Activated CD4-positive, alpha-beta T cell treated with anti-CD3 and anti-CD28 coated beads, Interleukin-2, Interleukin-4, amounts not matched to agents 100 ng/mL and 50 ng/mL, durations not matched to agents 16 hours and 8 hours (primary cell): Measurements from ENCODE around the gene UBE2Z.
"Not testable (repeated sequence)": the region's sequence is repeated elsewhere in the genome, so short reads cannot be mapped to it uniquely, and the experiment has no call there.

ENCODE experiments used
- DNase-seq: peaks from one replicate; pipeline ENCODE4 v3.0.0-alpha.2; 2020; ENCODE audit warnings: low spot score

Gene UBE2Z

GRCh38 chr17:48904428-48904827, 3.8 kb upstream of the UBE2Z start:
- DNase-seq: no peak

GRCh38 chr17:48905987-48906515, 2.2 kb upstream of the UBE2Z start:
- DNase-seq: no peak

DNA sequence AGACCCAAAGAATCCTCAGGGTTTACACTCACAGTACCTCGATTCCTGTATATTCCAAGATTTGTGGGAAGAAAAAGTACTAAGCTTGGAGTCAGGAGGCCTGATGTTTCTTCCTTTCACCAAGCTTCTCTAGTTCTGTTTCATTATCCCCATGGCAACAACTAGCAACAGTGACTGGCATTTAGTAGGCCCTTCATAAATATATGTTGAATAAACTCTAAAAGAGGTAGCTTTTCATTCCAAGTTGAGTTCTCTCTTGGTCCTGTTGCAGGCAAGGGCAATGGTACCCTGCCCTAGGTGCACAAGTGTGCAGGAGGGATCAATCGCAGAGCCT, 527 bp upstream of the UBE2Z start:
- no peak for DNase-seq

GRCh38 chr17:48908853-48909394, 717 bp downstream of the UBE2Z start:
- DNase-seq: peak; percentile 96

GRCh38 chr17:48909783-48910182, 1.6 kb downstream of the UBE2Z start:
- DNase-seq: peak; percentile 42

DNA sequence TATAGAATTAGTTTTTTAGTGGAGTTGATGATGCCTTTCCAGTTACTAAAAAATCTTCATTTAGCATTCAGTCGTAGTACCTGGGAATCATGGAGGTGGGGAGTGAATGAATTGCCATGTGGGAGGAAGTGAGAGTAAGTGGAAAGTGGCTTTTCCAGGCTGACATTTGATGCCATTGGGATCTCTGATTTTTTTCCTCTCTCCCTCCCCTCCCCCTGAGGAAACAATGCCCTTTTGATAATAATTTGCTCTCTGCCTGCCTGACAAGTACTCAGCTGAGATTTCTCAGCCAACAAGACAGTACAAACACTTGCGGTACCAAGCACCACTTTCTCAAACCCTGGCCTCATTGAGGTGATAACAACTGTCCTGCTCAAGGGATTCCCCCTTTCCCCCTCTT, 2.2 kb downstream of the UBE2Z start:
- no peak for DNase-seq

DNA sequence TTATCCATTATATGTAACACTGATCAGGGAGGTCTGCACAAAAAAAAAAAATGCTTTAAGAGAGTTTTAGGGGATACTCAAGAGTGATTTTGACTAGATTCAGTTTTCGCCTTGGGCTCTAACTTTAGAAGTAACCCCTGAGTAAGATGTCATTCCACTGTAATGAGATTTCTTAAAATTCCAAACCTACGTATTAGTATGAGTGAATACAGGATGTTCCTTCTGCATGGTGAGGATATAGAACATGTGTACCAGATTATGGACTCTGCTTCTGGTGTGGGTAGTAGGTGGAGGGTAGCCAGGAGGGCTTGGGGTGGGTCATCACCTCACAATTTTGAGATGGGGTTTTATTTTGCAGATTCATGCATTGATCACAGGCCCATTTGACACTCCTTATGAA, 4.3 kb downstream of the UBE2Z start:
- no peak for DNase-seq

DNA sequence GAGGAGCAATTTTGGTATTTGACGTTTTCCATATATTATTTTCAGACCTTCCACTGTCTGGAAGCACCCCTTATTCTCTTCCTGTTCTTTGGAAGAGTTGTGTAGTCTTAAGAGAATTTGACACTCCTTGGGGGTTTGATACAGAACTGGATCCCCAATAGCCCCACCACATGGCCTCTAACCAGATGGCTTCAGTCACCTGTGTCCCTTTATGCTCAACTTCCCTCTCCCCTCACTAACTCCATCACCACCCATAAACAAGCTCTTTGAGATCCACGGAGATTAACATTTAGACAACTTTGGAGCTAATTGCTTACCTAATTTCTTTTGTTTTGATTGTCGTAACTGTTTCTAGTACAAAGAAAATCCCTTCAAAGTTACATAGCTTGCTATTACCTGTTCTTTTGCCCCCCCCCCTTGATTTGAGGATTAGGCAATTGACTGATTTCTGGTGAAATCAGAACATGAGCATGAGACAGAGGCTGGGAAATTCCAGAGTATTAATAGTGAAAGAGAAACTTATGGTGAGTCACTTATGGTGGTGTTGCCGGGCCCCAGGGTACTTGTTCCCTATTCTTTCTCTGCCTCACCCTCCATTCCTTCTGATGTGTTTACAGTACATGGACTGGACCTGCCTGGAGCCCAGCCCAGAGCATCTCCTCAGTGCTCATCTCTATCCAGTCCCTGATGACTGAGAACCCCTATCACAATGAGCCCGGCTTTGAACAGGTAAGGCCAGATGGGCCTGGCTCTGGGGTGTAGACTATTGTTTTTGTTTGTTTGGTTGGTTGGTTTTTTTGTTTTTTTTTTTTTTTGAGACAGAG, 7.5 kb downstream of the UBE2Z start:
- peak; percentile 89 for DNase-seq

DNA sequence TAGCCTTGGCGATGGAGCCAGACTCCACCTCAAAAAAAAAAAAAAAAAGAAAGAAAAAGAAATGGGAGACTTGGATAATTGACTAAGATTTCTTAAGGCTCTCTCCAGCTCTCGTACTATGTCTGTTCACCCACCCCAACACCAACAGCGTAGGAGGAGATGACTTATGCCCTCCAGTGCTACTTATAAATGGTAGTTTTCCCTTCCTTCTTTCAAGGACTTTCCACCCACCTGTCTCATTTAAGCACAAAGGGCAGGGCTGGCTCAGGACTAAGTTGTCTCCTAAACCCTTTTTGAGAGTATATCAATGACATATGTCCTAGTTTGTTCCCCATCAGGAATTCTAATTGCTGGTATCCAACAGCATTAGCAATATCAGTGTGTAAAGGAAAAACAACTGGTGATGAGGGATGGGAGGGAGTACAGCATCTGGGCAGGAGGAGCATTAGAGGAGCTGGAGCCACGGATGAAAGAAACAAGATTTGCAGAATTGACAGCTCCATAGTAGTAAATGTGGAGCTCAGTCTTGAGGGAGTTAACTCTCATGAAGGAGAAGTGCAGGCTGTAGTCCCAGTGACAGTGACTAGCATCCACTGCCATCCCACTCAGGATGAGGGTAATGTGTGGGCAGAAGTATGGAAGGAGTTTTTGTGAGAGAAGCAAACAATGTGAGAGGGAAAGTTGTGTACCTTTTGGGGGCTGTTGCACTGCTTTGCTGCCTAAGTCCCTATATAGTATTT, 17.2 kb downstream of the UBE2Z start:
- no peak for DNase-seq

- no peak for DNase-seq
These were observed 17.8 kb downstream of the UBE2Z start for GRCh38 chr17:48925991-48926342.

DNA sequence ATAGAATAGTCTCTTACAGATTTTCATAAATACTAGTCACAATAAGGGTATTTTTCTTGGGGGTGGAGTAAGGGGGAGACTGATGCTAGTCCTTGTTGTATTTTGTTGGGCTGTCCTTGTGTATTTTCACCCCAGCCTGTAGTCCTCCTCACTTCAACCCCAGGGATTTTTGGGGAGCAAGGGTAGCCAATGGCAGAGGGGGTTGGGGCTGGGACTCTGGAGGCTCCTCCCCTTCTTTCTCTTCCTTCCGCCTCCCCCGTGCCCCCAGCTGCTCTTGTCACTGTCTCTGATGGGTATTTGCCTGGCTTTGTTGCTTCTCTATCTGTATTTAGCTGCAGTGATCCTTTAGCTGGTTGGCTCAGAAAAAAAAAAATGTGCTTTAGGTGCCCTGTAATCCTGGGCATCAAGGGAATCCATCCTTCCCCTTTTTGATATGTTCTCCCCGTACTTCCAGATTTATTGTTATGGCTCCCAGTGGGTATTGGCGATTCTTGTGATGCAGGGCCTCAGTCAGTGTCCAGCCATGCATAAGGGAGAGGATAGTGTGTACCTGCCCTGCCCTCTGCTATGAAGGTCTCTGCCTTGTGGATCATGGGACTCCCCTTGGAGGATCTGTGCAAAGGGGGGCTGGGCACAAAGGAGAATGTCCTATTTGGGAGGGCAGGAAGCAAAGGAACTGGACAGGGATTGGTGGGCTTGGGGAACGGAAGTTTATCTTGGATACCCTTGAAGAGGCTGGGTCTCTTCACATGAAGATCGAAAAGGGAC, 20.0 kb downstream of the UBE2Z start:
- no peak for DNase-seq

DNA sequence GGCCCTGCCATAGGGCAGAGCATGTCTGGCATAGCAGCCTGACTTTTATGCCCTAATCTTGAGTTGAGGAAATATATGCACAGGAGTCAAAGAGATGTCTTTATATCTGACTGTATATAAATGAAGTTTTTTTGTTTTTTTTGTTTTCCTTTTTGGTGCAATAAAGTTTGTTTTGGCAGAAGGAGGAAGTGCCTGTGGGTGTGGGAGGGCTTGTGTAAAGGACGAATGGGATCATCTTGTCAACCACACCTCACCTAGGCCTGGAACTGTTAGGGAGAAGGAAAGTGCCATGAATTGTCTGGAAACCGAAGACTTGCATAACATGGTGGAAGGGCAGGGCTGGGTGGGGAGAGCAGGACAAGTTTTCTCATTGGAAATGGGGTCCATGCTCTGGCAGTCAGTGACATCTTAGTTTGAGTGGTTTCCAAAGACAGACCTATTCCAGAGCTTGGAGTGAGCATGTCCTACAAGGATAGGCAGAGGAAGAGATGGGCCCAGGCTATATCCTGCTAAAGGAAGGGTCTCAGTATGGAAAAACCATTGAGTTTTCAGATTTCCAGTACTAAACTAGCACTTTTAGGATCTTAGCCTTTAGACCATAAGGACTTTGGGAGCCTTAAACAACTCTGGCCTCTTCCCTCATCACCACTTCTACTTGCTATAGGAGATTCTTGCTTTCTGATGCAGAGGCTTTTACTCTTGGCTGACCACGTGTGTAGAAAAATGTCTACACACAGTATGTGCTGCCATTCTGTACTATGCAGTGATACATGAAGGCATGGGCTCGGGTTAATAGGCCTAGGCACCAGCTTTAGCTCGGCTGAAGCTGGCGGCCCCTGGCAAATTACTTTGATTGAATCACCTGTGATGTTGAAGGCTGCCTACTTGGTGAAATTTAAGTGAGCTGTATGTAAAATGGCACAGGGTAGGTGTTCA, 20.9 kb downstream of the UBE2Z start:
- DNase-seq: no peak

- DNase-seq: no peak
These were observed 21.6 kb downstream of the UBE2Z start for GRCh38 chr17:48929812-48930165.

DNA sequence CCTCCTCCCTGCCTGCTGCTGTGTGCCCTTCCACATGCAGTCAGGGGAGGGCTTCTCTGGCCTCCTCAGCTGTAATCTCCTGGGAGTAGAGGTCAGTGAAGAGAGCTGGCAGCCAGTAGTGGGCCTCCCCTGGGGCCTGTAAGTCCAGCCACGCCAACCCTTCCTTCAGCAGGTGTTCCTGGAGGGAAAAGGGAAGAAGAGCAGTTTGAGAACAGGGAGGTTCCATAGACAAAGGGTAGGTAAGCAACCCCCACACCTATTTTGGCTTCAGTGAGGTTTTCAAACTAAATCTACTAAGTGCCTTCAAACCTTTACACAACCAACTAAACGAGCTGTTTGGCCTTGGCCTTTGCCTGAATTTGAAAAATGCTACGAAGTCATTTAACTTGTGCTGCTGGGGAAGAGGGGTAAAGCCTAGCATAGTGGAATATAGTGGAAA, 22.2 kb downstream of the UBE2Z start:
- no peak for DNase-seq

DNA sequence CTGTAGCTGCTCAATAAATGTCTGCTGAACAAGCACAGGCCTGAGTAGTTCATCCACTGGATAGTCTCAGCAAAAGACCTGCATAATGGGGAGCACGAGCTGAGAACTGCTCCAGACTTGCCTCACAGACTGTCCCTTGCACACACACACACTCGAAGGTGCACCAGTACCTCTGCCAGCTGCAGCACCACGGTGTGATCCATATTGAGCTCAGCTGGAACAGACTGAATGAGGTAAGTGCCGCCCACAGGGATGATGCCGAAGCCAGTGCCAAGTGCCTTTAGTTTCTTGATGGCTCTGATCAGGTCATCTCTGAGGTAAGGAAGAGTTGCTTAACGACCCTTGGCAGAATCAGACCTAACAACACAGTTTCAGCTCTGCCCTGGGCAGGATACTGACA, 24.8 kb downstream of the UBE2Z start:
- DNase-seq: no peak

DNA sequence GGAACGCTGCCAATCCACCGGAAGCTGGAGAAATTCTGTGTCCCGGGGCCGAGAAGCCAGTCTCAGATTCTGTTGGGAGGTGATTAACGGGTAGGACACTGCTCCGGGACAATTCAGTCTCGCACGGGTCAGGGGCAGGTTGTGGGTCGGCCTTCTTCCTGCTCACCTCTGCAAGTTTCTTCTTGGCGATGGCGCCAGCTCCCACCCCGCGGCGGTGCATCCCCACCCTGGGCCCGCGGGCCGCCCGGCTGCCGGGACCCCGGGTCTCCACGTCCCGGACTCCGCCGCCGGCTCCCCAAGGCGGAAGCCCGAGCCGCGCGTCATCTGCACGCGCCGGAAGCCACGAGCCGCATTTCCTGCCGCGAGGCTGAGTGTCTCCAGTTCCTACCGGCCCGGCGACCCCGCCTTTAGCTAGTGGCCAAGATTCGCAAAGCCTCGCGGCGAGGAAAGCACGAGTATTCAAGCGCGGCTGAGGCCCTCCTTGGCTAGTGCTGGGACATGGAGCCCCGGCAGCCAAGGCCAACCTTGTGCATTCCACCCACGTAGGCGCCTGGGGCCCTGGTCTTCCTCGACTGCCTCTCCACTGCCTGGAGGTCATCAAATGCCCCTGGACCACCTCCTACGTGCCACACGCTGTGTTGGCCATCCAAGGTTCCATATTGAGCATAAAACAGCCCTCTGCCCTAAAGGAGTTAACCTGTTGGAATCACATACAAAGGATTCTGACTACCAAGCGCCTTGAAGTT, 36.5 kb downstream of the UBE2Z start, which contains the start of gene SNF8:
TSS of gene SNF8 (minus strand) at position 328 of the 746 bp plus-strand sequence. CDS start at position 220, 108 bp downstream.
- peak; percentile 93 for DNase-seq

- DNase-seq: not testable (repeated sequence)
These were observed 37.0 kb downstream of the UBE2Z start for GRCh38 chr17:48945261-48945651.

GRCh38 chr17:48951572-48951971, 43.4 kb downstream of the UBE2Z start:
- no peak for DNase-seq

DNA sequence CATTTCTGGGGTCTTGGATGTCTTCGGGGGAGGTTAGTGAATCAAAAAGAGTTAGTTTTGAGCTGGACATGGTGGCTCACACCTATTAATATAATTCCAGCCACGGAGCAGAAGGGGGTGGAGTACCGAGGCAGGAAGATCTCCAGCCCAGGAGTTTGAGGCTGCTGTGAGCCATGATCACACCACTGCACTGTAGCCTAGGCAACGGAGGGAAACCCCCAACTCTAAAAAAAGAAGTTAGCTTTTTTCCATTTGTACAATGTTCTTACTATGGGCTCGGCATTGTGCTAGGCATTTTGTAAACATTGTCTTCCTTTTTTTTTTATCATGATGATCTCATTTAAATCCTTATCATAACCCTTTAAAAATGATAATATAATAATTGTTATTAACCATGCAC, 44.7 kb downstream of the UBE2Z start:
- DNase-seq: no peak

DNA sequence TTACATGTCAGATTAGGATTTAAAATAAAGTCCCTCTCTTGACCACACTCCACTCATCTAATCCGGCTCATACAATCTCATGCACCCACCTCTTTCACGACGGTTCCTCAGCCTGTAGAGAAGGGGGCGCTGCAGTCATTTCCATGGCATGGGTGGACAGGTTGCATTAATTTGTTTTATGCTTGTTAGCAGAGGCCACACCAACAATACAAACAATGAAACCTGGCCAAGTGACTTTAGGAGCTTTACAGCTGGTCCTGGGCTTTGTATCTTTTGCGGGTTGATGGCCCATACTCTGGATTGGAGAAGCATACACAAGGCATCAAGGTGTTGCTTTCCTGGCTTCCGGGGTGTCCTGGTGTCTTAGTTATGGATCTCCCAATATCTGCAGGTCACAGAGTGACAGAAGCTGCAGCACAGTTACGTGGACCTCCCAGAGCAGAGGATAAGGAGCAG, 46.1 kb downstream of the UBE2Z start:
- DNase-seq: no peak
